SU-DHL-6 (cell line): ENCODE data around the gene LIPT2.

ENCODE experiments used
- H2AFZ ChIP-seq: fragments of 200-600 bp; sonication (generic); 2 replicates; pipeline ENCODE4 v1.6.1; 2014; ENCODE audit warnings: low read depth, mild to moderate bottlenecking, moderate library complexity, mixed read lengths, antibody characterized with exemption, low read length; ENCODE audit not compliant: severe bottlenecking
- H3F3A ChIP-seq: fragments of 200-600 bp; shearing (Covaris generic); 2 replicates; pipeline ENCODE4 v1.6.0; 2016; ENCODE audit warnings: antibody characterized with exemption, mild to moderate bottlenecking; ENCODE audit not compliant: insufficient read depth
- H3K27ac ChIP-seq: fragments of 200-600 bp; sonication (generic); 2 replicates; pipeline ENCODE4 v1.5.1; 2016; ENCODE audit warnings: low read depth, mild to moderate bottlenecking, low read length, moderate library complexity, mixed read lengths
- H3K27me3 ChIP-seq: fragments of 200-600 bp; sonication (generic), shearing (Covaris generic); 2 replicates; pipeline ENCODE4 v1.6.0; 2014; ENCODE audit warnings: mild to moderate bottlenecking, low read length
- H3K36me3 ChIP-seq: fragments of 200-600 bp; sonication (generic); 2 replicates; pipeline ENCODE4 v1.6.1; 2014; ENCODE audit warnings: mild to moderate bottlenecking, low read length, mixed read lengths
- H3K4me2 ChIP-seq: fragments of 300-600, 200-600 bp; shearing (Covaris generic), sonication (generic); 2 replicates; pipeline ENCODE4 v1.6.0; 2014; ENCODE audit warnings: low read length, low read depth, mild to moderate bottlenecking; ENCODE audit not compliant: poor library complexity, severe bottlenecking
- H3K4me3 ChIP-seq: fragments of 200-600 bp; sonication (generic); 2 replicates; pipeline ENCODE4 v1.5.1; 2014; ENCODE audit warnings: antibody characterized with exemption, low read length, mild to moderate bottlenecking, mixed read lengths; ENCODE audit not compliant: insufficient read depth, poor library complexity, severe bottlenecking
- H3K79me2 ChIP-seq: fragments of 200-600 bp; sonication (generic); 2 replicates; pipeline ENCODE4 v1.6.1; 2014; ENCODE audit warnings: mild to moderate bottlenecking, low read length, moderate library complexity; ENCODE audit not compliant: insufficient read depth
- H3K9ac ChIP-seq: fragments of 200-600 bp; sonication (generic); 2 replicates; pipeline ENCODE4 v1.7.0; 2014; ENCODE audit warnings: mild to moderate bottlenecking, low read length
- H3K9me2 ChIP-seq: fragments of 200-600 bp; sonication (generic); replicated peaks from 2 replicates; pipeline ENCODE4 v1.6.1; 2014; ENCODE audit warnings: low read length; ENCODE audit not compliant: insufficient read depth
- H3K9me3 ChIP-seq: fragments of 200-600 bp; sonication (generic); 2 replicates; pipeline ENCODE4 v1.6.1; 2014; ENCODE audit warnings: low read length, mixed read lengths; ENCODE audit not compliant: insufficient read depth
- H4K20me1 ChIP-seq: fragments of 200-600 bp; sonication (generic); 2 replicates; pipeline ENCODE4 v1.6.1; 2014; ENCODE audit warnings: low read depth, mild to moderate bottlenecking, antibody characterized with exemption, low read length, moderate library complexity, mixed read lengths
- CTCF ChIP-seq: fragments of 200-600 bp; sonication (generic); IDR thresholded peaks from one replicate; pipeline ENCODE4 v1.5.1; 2017; ENCODE audit warnings: antibody characterized with exemption, mild to moderate bottlenecking, low read length, moderate library complexity; ENCODE audit not compliant: insufficient read depth, poor library complexity, severe bottlenecking
- EZH2phosphoT487 ChIP-seq: fragments of 200-600 bp; sonication (generic), shearing (Covaris generic); conservative IDR thresholded peaks from 2 replicates; pipeline ENCODE4 v1.6.1; 2018; ENCODE audit warnings: mild to moderate bottlenecking, antibody characterized with exemption, low read length, moderate library complexity, mixed read lengths

Gene LIPT2

GRCh38 chr11:74478877-74479731 is 14.4 kb downstream of the LIPT2 start:
- no peaks in the 10 kb centered on the region for H3K27me3 ChIP-seq
- H2AFZ ChIP-seq, result no peak overlapping the region
- no peak for TF ChIP-seq CTCF
- TF ChIP-seq EZH2phosphoT487, result no peak
- no peak overlapping the region for H3K4me2 ChIP-seq
- no peak overlapping the region for H3K9ac ChIP-seq
- no peaks in the 10 kb centered on the region for H4K20me1 ChIP-seq
- H3K9me2 ChIP-seq, result no peaks in the 10 kb centered on the region
- H3K27ac ChIP-seq, result no peak overlapping the region
- no peak overlapping the region for H3K4me3 ChIP-seq
- H3K79me2 ChIP-seq, result no peaks in the 10 kb centered on the region
- no peaks in the 10 kb centered on the region for H3K36me3 ChIP-seq
- no peaks in the 10 kb centered on the region for H3F3A ChIP-seq
- H3K9me3 ChIP-seq, result no peaks in the 10 kb centered on the region

GRCh38 chr11:74476536-74476935 is 17.0 kb downstream of the LIPT2 start:
- Histone ChIP-seq H2AFZ (no peak overlapping the region), H3K36me3 (no peaks in the 10 kb centered on the region), H3K4me2 (no peak overlapping the region), H3K4me3 (no peak overlapping the region), H3K9me3 (no peaks in the 10 kb centered on the region), H3K9ac (no peak overlapping the region), H3K27ac (no peak overlapping the region), H3K9me2 (no peaks in the 10 kb centered on the region), H3F3A (no peaks in the 10 kb centered on the region), H3K27me3 (no peaks in the 10 kb centered on the region), H3K79me2 (no peaks in the 10 kb centered on the region), H4K20me1 (no peaks in the 10 kb centered on the region)
- TF ChIP-seq CTCF, result no peak
- TF ChIP-seq EZH2phosphoT487, result no peak

- no peak for TF ChIP-seq EZH2phosphoT487
- TF ChIP-seq CTCF, result no peak
- no peak overlapping the region for H3K9ac ChIP-seq
- H4K20me1 ChIP-seq, result no peaks in the 10 kb centered on the region
- H3K79me2 ChIP-seq, result no peaks in the 10 kb centered on the region
- no peaks in the 10 kb centered on the region for H3K36me3 ChIP-seq
- no peaks in the 10 kb centered on the region for H3K9me3 ChIP-seq
- H3K4me2 ChIP-seq, result no peak overlapping the region
- H3K27me3 ChIP-seq, result no peaks in the 10 kb centered on the region
- H3K9me2 ChIP-seq, result no peaks in the 10 kb centered on the region
- H3F3A ChIP-seq, result no peaks in the 10 kb centered on the region
- H2AFZ ChIP-seq, result no peak overlapping the region
- H3K4me3 ChIP-seq, result no peak overlapping the region
- H3K27ac ChIP-seq, result no peak overlapping the region
Observed at GRCh38 chr11:74474316-74474715, 19.2 kb downstream of the LIPT2 start.
